K562 (cell line): ENCODE data around the gene TK1. TPM values are rescaled to one million over a fixed set of nuclear protein-coding genes. Genes with fewer than 3 reads are reported as not detected.

Source experiments
- ARNT ChIP-seq, 2 experiments: fragments of 450-650 bp; IDR thresholded peaks; 2 replicates each; pipeline ENCODE4 v1.6.1; 2016; ENCODE audit warnings: mild to moderate bottlenecking in 1 of 2
- CBX1 ChIP-seq: sonication (generic); IDR thresholded peaks from 2 replicates; pipeline ENCODE4 v1.6.1; 2016; ENCODE audit warnings: antibody characterized with exemption, low read depth, mild to moderate bottlenecking
- ELK3 ChIP-seq: fragments of 450-650 bp; formaldehyde crosslinking; IDR thresholded peaks from 2 replicates; pipeline ENCODE4 v1.4.0; 2020; ENCODE audit warnings: mild to moderate bottlenecking
- FOXJ2 ChIP-seq: fragments of 200-800 bp; sonication (Bioruptor generic); IDR thresholded peaks from 2 replicates; pipeline ENCODE4 v1.6.1; 2016; ENCODE audit warnings: missing genetic modification characterization, missing compliant biosample characterization
- GTF2E2 ChIP-seq: fragments of 200-800 bp; sonication (Bioruptor generic); IDR thresholded peaks from 2 replicates; pipeline ENCODE4 v1.6.1; 2016; ENCODE audit warnings: missing genetic modification characterization, missing compliant biosample characterization
- HDAC2 ChIP-seq: fragments of 450-650 bp; IDR thresholded peaks from 2 replicates; pipeline ENCODE4 v1.6.1; 2016; ENCODE audit warnings: mild to moderate bottlenecking
- NFIC ChIP-seq: fragments of 450-650 bp; IDR thresholded peaks from 2 replicates; pipeline ENCODE4 v1.6.1; 2017; ENCODE audit warnings: mild to moderate bottlenecking, inconsistent platforms
- NR2C1 ChIP-seq, 2 experiments: fragments of 450-650 bp; IDR thresholded peaks; 2 replicates each; pipeline ENCODE4 v1.6.1; 2017; ENCODE audit warnings: mild to moderate bottlenecking in 2 of 2, antibody characterized with exemption in 1 of 2, inconsistent platforms in 1 of 2, missing compliant biosample characterization in 1 of 2, missing genetic modification characterization in 1 of 2
- POLR2H ChIP-seq: IDR thresholded peaks from 2 replicates; pipeline ENCODE4 v1.6.1; 2016; ENCODE audit warnings: missing genetic modification characterization, low read depth, mild to moderate bottlenecking, control low read depth, missing compliant biosample characterization, moderate library complexity
- PRDM10 ChIP-seq: fragments of 450-650 bp; IDR thresholded peaks from 2 replicates; pipeline ENCODE4 v1.6.1; 2018; ENCODE audit not compliant: partially characterized antibody
- THRA ChIP-seq: fragments of 450-650 bp; IDR thresholded peaks from 2 replicates; pipeline ENCODE4 v1.6.1; 2017; ENCODE audit warnings: mild to moderate bottlenecking, moderate library complexity
- TSC22D4 ChIP-seq: fragments of 450-650 bp; IDR thresholded peaks from 2 replicates; pipeline ENCODE4 v1.6.1; 2016; ENCODE audit warnings: missing genetic modification characterization, missing biosample characterization, control low read depth
- ZBTB5 ChIP-seq: fragments of 450-650 bp; IDR thresholded peaks from 2 replicates; pipeline ENCODE4 v1.6.1; 2017; ENCODE audit warnings: antibody characterized with exemption
- ZNF197 ChIP-seq: fragments of 200-800 bp; sonication (Bioruptor generic); IDR thresholded peaks from 2 replicates; pipeline ENCODE4 v1.6.1; 2016; ENCODE audit warnings: low read depth, missing genetic modification characterization, missing compliant biosample characterization
- ZNF655 ChIP-seq: fragments of 250-450 bp; sonication (Bioruptor Pico); IDR thresholded peaks from 2 replicates; pipeline ENCODE4 v1.5.0; 2021
- polyA plus RNA-seq, 8 experiments: library from polyadenylated mRNA; depleted of rRNA in 4 of 8; stranded (reverse) in 5 of 8; unstranded in 3 of 8; fragments of >200 nt; fragmentation: Nextera tagmentation in 2 of 8; fragmentation: Illumina TruSeq in 1 of 8; extraction: Ambion mirVana in 2 of 8; extraction: Trizol in 1 of 8; gene quantifications; 2 replicates each; pipeline versions ENCODE4 v1.2.1 to v1.2.3, GENCODE V29; 2011 to 2014; ENCODE audit warnings: inconsistent platforms in 1 of 8, missing spikeins in 1 of 8
- total RNA-seq, 7 experiments: library from RNA; depleted of rRNA in 6 of 7; stranded (reverse); fragments of >200 nt in 6 of 7; fragmentation: Illumina TruSeq in 2 of 7; extraction: Trizol in 2 of 7; gene quantifications; 2 replicates each; pipeline versions ENCODE4 v1.2.1 to v1.2.3, GENCODE V29; 2011 to 2021; ENCODE audit warnings: low replicate concordance in 1 of 7

TK1 gene
- total and polyA plus RNA-seq, 9 of the 15 experiments (the other 6 are each of a cell fraction or from before 2014, with no cell fraction given), result 8.4 to 280 (median 103) TPM

GRCh38 chr17:78186692-78187595, at the start of gene TK1, which contains the start of gene AFMID (continued):
- TF ChIP-seq NR2C1 (IDR thresholded peaks at IDR 0.05) (0 out of 2 replicates have a peak, but pooled peaks have one; percentile 43), NR2C1 (tag; IDR thresholded peaks at IDR 0.05) (0 out of 2 replicates have a peak, but pooled peaks have one; percentile 16), GTF2E2 (no peak), ZNF197 (no peak), POLR2H (peak; percentile 96), HDAC2 (no peak; the same call in none of the 2 replicates), ZNF655 (CRISPR knock-in tag) (no peak), ARNT (IDR thresholded peaks at IDR 0.05) (no peak), NFIC (peak; percentile 71), PRDM10 (no peak), CBX1 (no peak; the same call in 1 of the 2 replicates), TSC22D4 (tag) (no peak), ELK3 (CRISPR knock-in tag) (no peak), ZBTB5 (no peak), FOXJ2 (tag) (peak; percentile 23; the same call in 1 of the 2 replicates), THRA (no peak)
